Osteocyte (in vitro differentiated cells): ENCODE data around the gene TXNRD2. TPM values are rescaled to one million over a fixed set of nuclear protein-coding genes. Genes with fewer than 3 reads are reported as not detected.

Experiments
- DNase-seq: peaks from one replicate; pipeline ENCODE4 v3.0.0; 2021; ENCODE audit warnings: mixed read lengths; ENCODE audit not compliant: unreplicated experiment; ENCODE audit errors: extremely low spot score
- H3K27ac Mint-ChIP-seq: one replicate; pipeline ENCODE4 v1.8.0; 2021; ENCODE audit warnings: mild to moderate bottlenecking, mixed read lengths; ENCODE audit not compliant: unreplicated experiment
- H3K27me3 Mint-ChIP-seq: one replicate; pipeline ENCODE4 v1.8.0; 2021; ENCODE audit warnings: mixed read lengths; ENCODE audit not compliant: unreplicated experiment
- H3K36me3 Mint-ChIP-seq: one replicate; pipeline ENCODE4 v1.8.0; 2021; ENCODE audit warnings: mixed read lengths; ENCODE audit not compliant: unreplicated experiment
- H3K4me1 Mint-ChIP-seq: one replicate; pipeline ENCODE4 v1.8.0; 2021; ENCODE audit warnings: mixed read lengths; ENCODE audit not compliant: unreplicated experiment
- H3K4me3 Mint-ChIP-seq: one replicate; pipeline ENCODE4 v1.8.0; 2021; ENCODE audit warnings: mild to moderate bottlenecking, moderate library complexity, mixed read lengths; ENCODE audit not compliant: unreplicated experiment
- H3K9me3 Mint-ChIP-seq: one replicate; pipeline ENCODE4 v1.8.0; 2021; ENCODE audit warnings: mixed read lengths; ENCODE audit not compliant: unreplicated experiment
- CTCF ChIP-seq: fragments of 200-600 bp; sonication (generic); IDR thresholded peaks from 2 replicates; pipeline ENCODE4 v1.5.0; 2021; ENCODE audit warnings: antibody characterized with exemption, mild to moderate bottlenecking, moderate library complexity
- total RNA-seq: library from RNA; stranded (reverse); gene quantifications from 2 replicates; pipeline ENCODE4 v1.2.1, GENCODE V29; 2021

Gene TXNRD2
- total RNA-seq, 1 donor from 2014 or later: 12.6 TPM

DNA sequence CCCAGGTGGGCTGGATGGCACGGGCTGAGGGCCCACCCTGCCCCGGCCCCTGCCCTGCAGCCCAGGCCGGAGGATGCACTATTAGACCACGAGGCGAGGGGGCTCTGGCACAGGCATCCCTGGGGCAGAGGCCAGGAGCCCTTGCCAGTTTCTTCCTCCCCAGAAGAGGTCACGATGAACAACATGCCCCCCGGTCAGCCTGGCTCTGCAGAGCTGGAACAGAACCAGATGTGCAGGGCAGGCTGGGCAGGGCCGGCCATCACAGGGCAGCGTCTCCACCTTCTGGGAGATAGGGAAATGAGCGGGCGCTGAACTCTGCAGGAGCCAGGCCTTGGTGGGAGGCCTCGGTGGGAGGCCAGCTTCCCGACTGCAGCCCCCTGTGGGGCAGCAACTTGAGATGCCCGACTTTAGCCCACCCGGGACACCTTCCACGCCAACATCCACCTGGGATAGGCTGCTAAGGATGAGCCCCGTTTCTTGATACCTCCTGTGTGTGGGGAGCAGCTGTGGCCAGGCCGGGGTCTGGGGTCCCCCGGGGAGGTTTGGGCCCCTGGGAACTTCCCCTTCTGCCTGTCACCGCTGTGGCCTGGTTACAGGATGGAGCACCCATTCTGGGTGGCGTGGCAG, 65.2 kb downstream of the TXNRD2 start:
- H3K27ac Mint-ChIP-seq: no peak overlapping the region
- no peaks in the 10 kb centered on the region for H3K27me3 Mint-ChIP-seq
- no peak for DNase-seq
- H3K9me3 Mint-ChIP-seq: no peaks in the 10 kb centered on the region
- TF ChIP-seq CTCF: no peak
- no peaks in the 10 kb centered on the region for H3K36me3 Mint-ChIP-seq
- peaks cover 61% of the 10 kb centered on the region for H3K4me1 Mint-ChIP-seq
- no peak overlapping the region for H3K4me3 Mint-ChIP-seq

DNA sequence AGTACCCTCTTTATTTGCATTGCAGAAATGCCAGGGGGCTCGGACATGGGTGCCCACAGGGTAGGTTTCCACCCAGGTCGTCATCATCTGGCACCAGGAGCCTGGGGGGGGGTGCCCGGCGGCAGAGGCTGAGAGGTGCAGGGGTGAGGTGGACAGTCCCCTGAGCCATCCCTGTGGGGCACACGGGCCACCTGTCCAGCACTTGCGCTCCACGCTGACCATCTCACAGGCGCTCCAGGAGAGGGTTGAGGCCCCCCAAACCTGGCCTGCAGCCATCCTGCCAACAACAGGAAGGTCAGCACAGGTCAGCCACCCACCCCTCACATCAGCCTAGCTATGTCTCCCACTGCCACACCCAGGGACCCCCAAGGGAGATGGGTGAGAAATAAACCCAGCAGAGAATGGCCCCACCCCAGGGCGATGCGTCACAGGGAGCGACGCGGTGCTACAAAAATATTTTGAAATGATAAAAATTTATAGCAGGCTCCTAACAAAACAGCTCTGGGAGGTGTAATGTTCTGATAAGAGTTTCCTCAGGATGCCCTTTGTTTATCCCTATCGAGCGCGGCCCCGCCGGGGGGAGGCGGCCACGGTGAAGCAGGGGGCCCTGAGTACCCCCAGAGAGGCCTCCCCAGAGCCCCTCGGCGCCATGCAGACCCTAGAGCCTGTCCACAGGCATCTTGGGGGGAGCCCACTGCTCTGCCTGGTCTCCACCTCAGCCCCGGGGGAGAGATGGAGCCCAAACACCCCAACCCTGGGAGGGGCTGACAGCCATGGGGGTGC, 65.9 kb downstream of the TXNRD2 start:
- no peaks in the 10 kb centered on the region for H3K9me3 Mint-ChIP-seq
- H3K36me3 Mint-ChIP-seq: no peaks in the 10 kb centered on the region
- peak overlapping the region; percentile 31 for H3K27ac Mint-ChIP-seq
- H3K4me1 Mint-ChIP-seq: peaks cover 54% of the 10 kb centered on the region
- H3K4me3 Mint-ChIP-seq: no peak overlapping the region
- TF ChIP-seq CTCF: no peak
- DNase-seq: no peak
- no peaks in the 10 kb centered on the region for H3K27me3 Mint-ChIP-seq

DNA sequence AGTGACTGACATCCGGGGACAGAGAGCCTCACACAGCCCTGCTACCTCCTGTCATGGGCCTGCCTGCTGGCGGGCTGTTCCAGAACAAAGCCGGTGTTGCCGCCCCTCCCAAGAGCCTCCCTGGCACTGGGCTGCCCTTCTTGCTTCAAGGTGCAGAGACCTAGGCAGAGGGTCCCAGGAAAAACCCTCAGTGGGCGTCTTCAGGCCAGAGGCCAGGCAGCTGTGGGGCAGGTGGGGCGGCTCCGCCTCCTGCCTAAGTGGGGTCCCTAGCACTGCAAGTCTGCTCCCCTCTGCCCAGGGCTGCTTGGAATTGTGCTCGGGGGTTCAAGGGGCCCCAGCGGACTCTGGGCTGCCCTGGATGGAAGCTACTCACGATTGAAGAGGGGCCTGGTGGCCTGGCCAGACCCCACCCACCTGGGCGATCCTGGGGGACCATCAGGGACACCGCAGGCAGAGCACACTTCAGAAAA, 66.5 kb downstream of the TXNRD2 start:
- no peaks in the 10 kb centered on the region for H3K9me3 Mint-ChIP-seq
- no peak overlapping the region for H3K4me3 Mint-ChIP-seq
- H3K36me3 Mint-ChIP-seq: no peaks in the 10 kb centered on the region
- peak overlapping the region; percentile 41 for H3K27ac Mint-ChIP-seq
- H3K27me3 Mint-ChIP-seq: no peaks in the 10 kb centered on the region
- no peak for TF ChIP-seq CTCF
- H3K4me1 Mint-ChIP-seq: peaks cover 48% of the 10 kb centered on the region
- no peak for DNase-seq

GRCh38 chr22:19874307-19875060, 67.1 kb downstream of the TXNRD2 start:
- peak overlapping the region; percentile 41 for H3K27ac Mint-ChIP-seq

More at GRCh38 chr22:19874307-19875060, 67.1 kb downstream of the TXNRD2 start:
- Mint-ChIP-seq H3K9me3 (no peaks in the 10 kb centered on the region), H3K27me3 (no peaks in the 10 kb centered on the region), H3K4me3 (no peak overlapping the region), H3K4me1 (peaks cover 44% of the 10 kb centered on the region), H3K36me3 (no peaks in the 10 kb centered on the region)
- no peak for TF ChIP-seq CTCF
- DNase-seq: no peak
